MM.1S (cell line): ENCODE data around the gene CHST5.

ENCODE experiments used
- DNase-seq: peaks from one replicate; pipeline ENCODE4 v3.0.0-alpha.2; 2015
- H2AFZ ChIP-seq: fragments of 300-600 bp; sonication (generic); 2 replicates; pipeline ENCODE4 v1.6.0; 2016; ENCODE audit warnings: antibody characterized with exemption, low read length
- H3F3A ChIP-seq: fragments of 300-600 bp; sonication (generic); 2 replicates; pipeline ENCODE4 v1.6.1; 2016; ENCODE audit warnings: mild to moderate bottlenecking, antibody characterized with exemption, low read length, moderate library complexity, mixed read lengths; ENCODE audit not compliant: insufficient read depth
- H3K27ac ChIP-seq: fragments of 300-600 bp; sonication (generic); 2 replicates; pipeline ENCODE4 v1.5.1; 2016; ENCODE audit warnings: mild to moderate bottlenecking, low read length
- H3K27me3 ChIP-seq: fragments of 300-600 bp; sonication (generic); replicated peaks from 2 replicates; pipeline ENCODE4 v1.6.0; 2016; ENCODE audit warnings: low read length; ENCODE audit not compliant: insufficient read depth
- H3K36me3 ChIP-seq: fragments of 300-600 bp; sonication (generic); replicated peaks from 2 replicates; pipeline ENCODE4 v1.6.1; 2016; ENCODE audit warnings: mild to moderate bottlenecking, low read length, mixed read lengths; ENCODE audit not compliant: insufficient read depth
- H3K4me1 ChIP-seq: fragments of 300-600 bp; sonication (generic); 2 replicates; pipeline ENCODE4 v1.6.1; 2016; ENCODE audit warnings: low read length, mixed read lengths
- H3K4me2 ChIP-seq: fragments of 300-600 bp; sonication (generic); 2 replicates; pipeline ENCODE4 v1.6.0; 2016; ENCODE audit warnings: low read depth, low read length
- H3K4me3 ChIP-seq: fragments of 300-600 bp; sonication (generic); 2 replicates; pipeline ENCODE4 v1.5.1; 2016; ENCODE audit warnings: low read length, mixed read lengths
- H3K79me2 ChIP-seq: fragments of 300-600 bp; sonication (generic); 2 replicates; pipeline ENCODE4 v1.6.1; 2016; ENCODE audit warnings: mixed run types, low read length, mixed read lengths
- H3K9ac ChIP-seq: fragments of 300-600 bp; sonication (generic); 2 replicates; pipeline ENCODE4 v1.6.1; 2016; ENCODE audit warnings: low read length, mixed read lengths
- H3K9me2 ChIP-seq: fragments of 300-600 bp; sonication (generic); replicated peaks from 2 replicates; pipeline ENCODE4 v1.6.1; 2016; ENCODE audit warnings: mild to moderate bottlenecking, low read length, mixed read lengths; ENCODE audit not compliant: insufficient read depth
- H3K9me3 ChIP-seq: fragments of 300-600 bp; sonication (generic); replicated peaks from 2 replicates; pipeline ENCODE4 v1.6.1; 2016; ENCODE audit warnings: mild to moderate bottlenecking, low read length, mixed read lengths; ENCODE audit not compliant: insufficient read depth
- H4K20me1 ChIP-seq: fragments of 300-600 bp; sonication (generic); 2 replicates; pipeline ENCODE4 v1.6.1; 2016; ENCODE audit warnings: mild to moderate bottlenecking, low read length, moderate library complexity, mixed read lengths; ENCODE audit not compliant: insufficient read depth
- CTCF ChIP-seq: fragments of 300-600 bp; sonication (generic); IDR thresholded peaks from 2 replicates; pipeline ENCODE4 v1.5.1; 2016; ENCODE audit warnings: antibody characterized with exemption, low read length, mixed read lengths
- EZH2 ChIP-seq: fragments of 300-600 bp; sonication (generic); optimal IDR thresholded peaks from 2 replicates; pipeline ENCODE3; 2017; ENCODE audit warnings: low read depth, mild to moderate bottlenecking, antibody characterized with exemption, low read length, mixed read lengths
- EZH2phosphoT487 ChIP-seq: fragments of 300-600 bp; sonication (generic); IDR thresholded peaks from 2 replicates; pipeline ENCODE4 v1.6.1; 2018; ENCODE audit warnings: antibody characterized with exemption, low read length

Gene CHST5

DNA sequence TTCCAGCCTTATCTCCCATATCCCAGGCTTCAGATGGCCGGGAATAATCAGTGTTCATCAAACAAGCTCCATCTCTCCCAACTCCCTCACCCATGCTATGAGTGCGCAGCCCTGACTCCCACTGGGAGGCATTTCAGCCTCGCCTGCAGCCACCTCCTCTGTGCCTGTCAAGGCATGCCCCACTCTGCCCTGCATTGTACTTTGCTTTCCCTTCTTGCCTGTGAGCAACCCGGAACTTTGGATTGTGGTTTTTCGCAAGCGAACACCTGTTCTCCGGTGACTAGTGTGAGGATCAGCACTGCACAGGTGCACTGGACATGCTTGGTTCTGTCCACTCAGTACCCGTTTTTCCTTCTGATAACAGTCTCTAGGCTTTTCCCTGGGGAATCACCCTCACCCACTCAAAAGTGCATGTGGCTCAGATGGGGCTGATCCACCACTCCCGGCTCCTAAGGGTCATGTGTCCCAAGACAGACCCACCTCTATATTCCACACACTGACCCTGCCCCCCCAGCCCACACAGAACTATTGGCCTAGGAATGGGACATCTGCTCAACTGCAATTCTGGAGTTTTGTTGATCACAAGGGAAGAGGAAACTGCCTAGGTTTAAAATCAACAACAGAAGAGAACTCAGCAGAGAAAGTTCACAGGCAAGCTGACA is 49.8 kb downstream of the CHST5 start:
- Histone ChIP-seq H3K9ac (no peak overlapping the region), H4K20me1 (no peaks in the 10 kb centered on the region), H3K4me1 (0 out of 2 replicates have a peak, but pooled peaks cover 14% of the 10 kb centered on the region), H2AFZ (no peak overlapping the region), H3K9me3 (no peaks in the 10 kb centered on the region), H3K4me2 (peak overlapping the region; percentile 9; the same call in 1 of the 2 replicates), H3K4me3 (no peak overlapping the region), H3F3A (no peaks in the 10 kb centered on the region), H3K27ac (no peak overlapping the region), H3K9me2 (no peaks in the 10 kb centered on the region), H3K79me2 (no peaks in the 10 kb centered on the region), H3K27me3 (no peaks in the 10 kb centered on the region), H3K36me3 (no peaks in the 10 kb centered on the region)
- DNase-seq: peak; percentile 40
- TF ChIP-seq EZH2: no peak
- no peak for TF ChIP-seq CTCF
- TF ChIP-seq EZH2phosphoT487: no peak

DNA sequence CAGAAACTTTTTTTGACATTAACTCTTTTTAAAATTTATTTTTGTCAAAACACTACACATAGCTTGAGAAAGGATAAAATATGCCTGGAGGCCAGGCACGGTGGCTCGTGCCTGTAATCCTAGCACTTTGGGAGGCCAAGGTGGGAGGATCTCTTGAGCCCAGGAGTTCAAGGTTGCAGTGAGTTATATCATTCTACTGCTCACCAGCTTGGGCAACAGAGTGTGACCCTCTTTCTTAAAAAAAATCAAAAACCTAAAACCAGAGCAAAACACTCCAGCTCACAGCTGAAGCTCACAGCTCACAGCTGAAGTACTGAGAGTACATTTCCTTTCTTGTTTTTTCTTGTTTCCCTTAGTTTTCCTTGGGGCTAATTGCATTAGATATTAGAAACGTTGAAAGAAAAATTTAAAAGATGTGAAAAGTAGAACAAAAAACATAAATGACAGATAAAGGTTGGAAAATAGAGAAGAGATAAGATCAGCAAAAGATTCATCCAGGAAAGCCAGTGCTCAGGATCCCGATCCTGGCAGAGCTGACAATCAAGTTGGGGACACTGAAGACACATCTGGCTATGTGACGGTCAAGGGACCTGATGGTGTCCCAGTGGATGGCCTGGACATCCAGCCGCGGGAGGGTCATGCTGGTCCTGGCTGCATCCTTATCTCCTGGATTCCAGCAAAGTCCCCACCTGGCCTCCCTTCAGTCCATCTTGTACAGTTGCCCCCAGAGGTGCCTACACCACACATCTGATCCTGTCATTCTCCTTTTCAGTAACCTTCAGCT is 50.5 kb downstream of the CHST5 start:
- no peaks in the 10 kb centered on the region for H3K9me2 ChIP-seq
- H3K79me2 ChIP-seq: no peaks in the 10 kb centered on the region
- H3F3A ChIP-seq: no peaks in the 10 kb centered on the region
- H2AFZ ChIP-seq: no peak overlapping the region
- H3K27me3 ChIP-seq: no peaks in the 10 kb centered on the region
- H3K27ac ChIP-seq: no peak overlapping the region
- TF ChIP-seq EZH2 (no peak), CTCF (no peak), EZH2phosphoT487 (no peak)
- no peaks in the 10 kb centered on the region for H3K36me3 ChIP-seq
- H3K4me2 ChIP-seq: peak overlapping the region; percentile 9; the same call in 1 of the 2 replicates
- H3K9me3 ChIP-seq: no peaks in the 10 kb centered on the region
- H3K9ac ChIP-seq: no peak overlapping the region
- H4K20me1 ChIP-seq: no peaks in the 10 kb centered on the region
- DNase-seq: no peak
- no peak overlapping the region for H3K4me3 ChIP-seq
- H3K4me1 ChIP-seq: 0 out of 2 replicates have a peak, but pooled peaks cover 14% of the 10 kb centered on the region

GRCh38 chr16:75483222-75483621 is 52.7 kb downstream of the CHST5 start:
- Histone ChIP-seq H3F3A (no peaks in the 10 kb centered on the region), H3K9me3 (no peaks in the 10 kb centered on the region), H4K20me1 (no peaks in the 10 kb centered on the region), H3K9ac (no peak overlapping the region), H3K4me2 (no peak overlapping the region), H3K27ac (no peak overlapping the region), H3K4me1 (0 out of 2 replicates have a peak, but pooled peaks cover 14% of the 10 kb centered on the region), H2AFZ (no peak overlapping the region), H3K36me3 (no peaks in the 10 kb centered on the region), H3K27me3 (no peaks in the 10 kb centered on the region), H3K9me2 (no peaks in the 10 kb centered on the region), H3K4me3 (no peak overlapping the region), H3K79me2 (no peaks in the 10 kb centered on the region)
- TF ChIP-seq EZH2 (no peak), CTCF (no peak), EZH2phosphoT487 (no peak)
- no peak for DNase-seq
